HEK293 (cell line): Measurements from ENCODE around the gene NPM3.

Experiments used
- KLF16 ChIP-seq: fragments of 450-650 bp; formaldehyde crosslinking; IDR thresholded peaks from 2 replicates; pipeline ENCODE4 v1.5.1; 2017; ENCODE audit warnings: missing biosample characterization, missing genetic modification characterization
- MYNN ChIP-seq: fragments of 450-650 bp; formaldehyde crosslinking; IDR thresholded peaks from 2 replicates; pipeline ENCODE4 v1.5.1; 2016; ENCODE audit warnings: missing biosample characterization, missing genetic modification characterization, borderline replicate concordance
- TCF7L2 ChIP-seq: IDR thresholded peaks from 2 replicates; pipeline ENCODE4 v1.6.1; 2011; ENCODE audit warnings: low read depth, mild to moderate bottlenecking, inconsistent platforms, low read length, moderate library complexity, borderline replicate concordance
- ZFP69B ChIP-seq: fragments of 450-650 bp; formaldehyde crosslinking; IDR thresholded peaks from 2 replicates; pipeline ENCODE4 v1.5.1; 2016; ENCODE audit warnings: missing biosample characterization, missing genetic modification characterization
- ZNF132 ChIP-seq: fragments of 450-650 bp; formaldehyde crosslinking; IDR thresholded peaks from 2 replicates; pipeline ENCODE4 v1.5.1; 2017; ENCODE audit warnings: missing biosample characterization, missing genetic modification characterization, borderline replicate concordance
- ZNF146 ChIP-seq: fragments of 450-650 bp; formaldehyde crosslinking; IDR thresholded peaks from 2 replicates; pipeline ENCODE4 v1.5.1; 2016; ENCODE audit warnings: missing biosample characterization, missing genetic modification characterization
- ZNF155 ChIP-seq: fragments of 450-650 bp; formaldehyde crosslinking; IDR thresholded peaks from 2 replicates; pipeline ENCODE4 v1.5.1; 2016; ENCODE audit warnings: missing biosample characterization, missing genetic modification characterization
- ZNF37A ChIP-seq: fragments of 450-650 bp; IDR thresholded peaks from 2 replicates; pipeline ENCODE4 v1.5.1; 2018; ENCODE audit warnings: missing biosample characterization, missing genetic modification characterization
- ZNF660 ChIP-seq: fragments of 450-650 bp; IDR thresholded peaks from 2 replicates; pipeline ENCODE4 v1.5.1; 2018; ENCODE audit warnings: missing biosample characterization, mild to moderate bottlenecking, missing genetic modification characterization
- TF ChIP-seq, protein P1 (sequence below): fragments of 450-650 bp; formaldehyde crosslinking; IDR thresholded peaks from 2 replicates; pipeline ENCODE4 v1.5.1; 2016; ENCODE audit warnings: missing biosample characterization, missing genetic modification characterization, low read depth
- TF ChIP-seq, protein P2 (sequence below): fragments of 450-650 bp; formaldehyde crosslinking; IDR thresholded peaks from 2 replicates; pipeline ENCODE4 v1.5.1; 2016; ENCODE audit warnings: missing biosample characterization, missing genetic modification characterization
- TF ChIP-seq, protein P3 (sequence below): fragments of 450-650 bp; formaldehyde crosslinking; IDR thresholded peaks from 2 replicates; pipeline ENCODE4 v1.5.1; 2017; ENCODE audit warnings: missing biosample characterization, missing genetic modification characterization
- TF ChIP-seq, protein P4 (sequence below): fragments of 450-650 bp; formaldehyde crosslinking; IDR thresholded peaks from 2 replicates; pipeline ENCODE4 v1.5.1; 2016; ENCODE audit warnings: missing biosample characterization, missing genetic modification characterization
- TF ChIP-seq, protein P5 (sequence below): fragments of 450-650 bp; formaldehyde crosslinking; IDR thresholded peaks from 2 replicates; pipeline ENCODE4 v1.5.1; 2017; ENCODE audit warnings: missing biosample characterization, mild to moderate bottlenecking, missing genetic modification characterization, moderate library complexity

DNA sequence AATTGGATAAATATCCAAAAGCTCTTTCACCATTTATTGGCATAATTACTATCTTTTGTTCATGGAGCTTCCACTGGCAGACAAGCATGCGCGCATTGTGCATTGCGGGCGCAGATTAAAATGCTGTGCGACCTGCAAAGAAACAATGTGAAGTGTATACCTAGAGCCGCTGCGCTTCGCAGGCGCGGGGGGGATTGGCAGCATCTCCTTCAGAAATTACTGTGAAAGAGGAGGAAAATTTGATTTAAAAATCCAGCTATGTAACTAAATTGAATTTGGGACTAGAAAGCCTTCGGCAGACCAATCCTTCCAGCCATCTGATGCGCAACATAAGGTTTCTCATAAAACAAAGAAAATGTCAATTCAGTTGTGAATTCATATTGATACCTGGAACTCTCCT is 10.3 kb upstream of the NPM3 start:
- TF ChIP-seq MYNN (no peak), ZNF660 (tag by site-specific recombination) (no peak), TCF7L2 (no peak), ZNF155 (tag by site-specific recombination) (no peak), ZNF132 (tag by site-specific recombination) (no peak), KLF16 (tag by site-specific recombination) (no peak), ZNF146 (no peak), ZNF37A (tag by site-specific recombination) (no peak), ZFP69B (tag by site-specific recombination) (no peak)
- TF ChIP-seq, protein P1, sequence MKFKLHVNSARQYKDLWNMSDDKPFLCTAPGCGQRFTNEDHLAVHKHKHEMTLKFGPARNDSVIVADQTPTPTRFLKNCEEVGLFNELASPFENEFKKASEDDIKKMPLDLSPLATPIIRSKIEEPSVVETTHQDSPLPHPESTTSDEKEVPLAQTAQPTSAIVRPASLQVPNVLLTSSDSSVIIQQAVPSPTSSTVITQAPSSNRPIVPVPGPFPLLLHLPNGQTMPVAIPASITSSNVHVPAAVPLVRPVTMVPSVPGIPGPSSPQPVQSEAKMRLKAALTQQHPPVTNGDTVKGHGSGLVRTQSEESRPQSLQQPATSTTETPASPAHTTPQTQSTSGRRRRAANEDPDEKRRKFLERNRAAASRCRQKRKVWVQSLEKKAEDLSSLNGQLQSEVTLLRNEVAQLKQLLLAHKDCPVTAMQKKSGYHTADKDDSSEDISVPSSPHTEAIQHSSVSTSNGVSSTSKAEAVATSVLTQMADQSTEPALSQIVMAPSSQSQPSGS (tag by site-specific recombination), result no peak
- TF ChIP-seq, protein P2, sequence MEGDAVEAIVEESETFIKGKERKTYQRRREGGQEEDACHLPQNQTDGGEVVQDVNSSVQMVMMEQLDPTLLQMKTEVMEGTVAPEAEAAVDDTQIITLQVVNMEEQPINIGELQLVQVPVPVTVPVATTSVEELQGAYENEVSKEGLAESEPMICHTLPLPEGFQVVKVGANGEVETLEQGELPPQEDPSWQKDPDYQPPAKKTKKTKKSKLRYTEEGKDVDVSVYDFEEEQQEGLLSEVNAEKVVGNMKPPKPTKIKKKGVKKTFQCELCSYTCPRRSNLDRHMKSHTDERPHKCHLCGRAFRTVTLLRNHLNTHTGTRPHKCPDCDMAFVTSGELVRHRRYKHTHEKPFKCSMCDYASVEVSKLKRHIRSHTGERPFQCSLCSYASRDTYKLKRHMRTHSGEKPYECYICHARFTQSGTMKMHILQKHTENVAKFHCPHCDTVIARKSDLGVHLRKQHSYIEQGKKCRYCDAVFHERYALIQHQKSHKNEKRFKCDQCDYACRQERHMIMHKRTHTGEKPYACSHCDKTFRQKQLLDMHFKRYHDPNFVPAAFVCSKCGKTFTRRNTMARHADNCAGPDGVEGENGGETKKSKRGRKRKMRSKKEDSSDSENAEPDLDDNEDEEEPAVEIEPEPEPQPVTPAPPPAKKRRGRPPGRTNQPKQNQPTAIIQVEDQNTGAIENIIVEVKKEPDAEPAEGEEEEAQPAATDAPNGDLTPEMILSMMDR (tag by site-specific recombination), result no peak
- TF ChIP-seq, protein P3, sequence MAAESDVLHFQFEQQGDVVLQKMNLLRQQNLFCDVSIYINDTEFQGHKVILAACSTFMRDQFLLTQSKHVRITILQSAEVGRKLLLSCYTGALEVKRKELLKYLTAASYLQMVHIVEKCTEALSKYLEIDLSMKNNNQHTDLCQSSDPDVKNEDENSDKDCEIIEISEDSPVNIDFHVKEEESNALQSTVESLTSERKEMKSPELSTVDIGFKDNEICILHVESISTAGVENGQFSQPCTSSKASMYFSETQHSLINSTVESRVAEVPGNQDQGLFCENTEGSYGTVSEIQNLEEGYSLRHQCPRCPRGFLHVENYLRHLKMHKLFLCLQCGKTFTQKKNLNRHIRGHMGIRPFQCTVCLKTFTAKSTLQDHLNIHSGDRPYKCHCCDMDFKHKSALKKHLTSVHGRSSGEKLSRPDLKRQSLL, result no peak
- TF ChIP-seq, protein P4, sequence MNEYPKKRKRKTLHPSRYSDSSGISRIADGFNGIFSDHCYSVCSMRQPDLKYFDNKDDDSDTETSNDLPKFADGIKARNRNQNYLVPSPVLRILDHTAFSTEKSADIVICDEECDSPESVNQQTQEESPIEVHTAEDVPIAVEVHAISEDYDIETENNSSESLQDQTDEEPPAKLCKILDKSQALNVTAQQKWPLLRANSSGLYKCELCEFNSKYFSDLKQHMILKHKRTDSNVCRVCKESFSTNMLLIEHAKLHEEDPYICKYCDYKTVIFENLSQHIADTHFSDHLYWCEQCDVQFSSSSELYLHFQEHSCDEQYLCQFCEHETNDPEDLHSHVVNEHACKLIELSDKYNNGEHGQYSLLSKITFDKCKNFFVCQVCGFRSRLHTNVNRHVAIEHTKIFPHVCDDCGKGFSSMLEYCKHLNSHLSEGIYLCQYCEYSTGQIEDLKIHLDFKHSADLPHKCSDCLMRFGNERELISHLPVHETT (tag by site-specific recombination), result no peak
- TF ChIP-seq, protein P5, sequence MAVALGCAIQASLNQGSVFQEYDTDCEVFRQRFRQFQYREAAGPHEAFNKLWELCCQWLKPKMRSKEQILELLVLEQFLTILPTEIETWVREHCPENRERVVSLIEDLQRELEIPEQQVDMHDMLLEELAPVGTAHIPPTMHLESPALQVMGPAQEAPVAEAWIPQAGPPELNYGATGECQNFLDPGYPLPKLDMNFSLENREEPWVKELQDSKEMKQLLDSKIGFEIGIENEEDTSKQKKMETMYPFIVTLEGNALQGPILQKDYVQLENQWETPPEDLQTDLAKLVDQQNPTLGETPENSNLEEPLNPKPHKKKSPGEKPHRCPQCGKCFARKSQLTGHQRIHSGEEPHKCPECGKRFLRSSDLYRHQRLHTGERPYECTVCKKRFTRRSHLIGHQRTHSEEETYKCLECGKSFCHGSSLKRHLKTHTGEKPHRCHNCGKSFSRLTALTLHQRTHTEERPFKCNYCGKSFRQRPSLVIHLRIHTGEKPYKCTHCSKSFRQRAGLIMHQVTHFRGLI (tag by site-specific recombination), result no peak
